Activated CD4-positive, CD25-positive, alpha-beta regulatory T cell treated with anti-CD3 and anti-CD28 coated beads, Interleukin-2, amount 50 U/mL, for 24 hours (primary cell): Measurements from ENCODE around the gene SULT1E1.
"Not testable (repeated sequence)": the region's sequence is repeated elsewhere in the genome, so short reads cannot be mapped to it uniquely, and the experiment has no call there.

ENCODE experiments used
- ATAC-seq, 2 donors: fragments of 150-1000 bp; cut with Tn5 transposase; one replicate each; pipeline ENCODE4 v1.10.0; 2021; ENCODE audit warnings: mild to moderate bottlenecking in 1 of 2, moderate library complexity in 1 of 2

SULT1E1 gene

GRCh38 chr4:69838977-69839376 is 21.0 kb downstream of the SULT1E1 start:
- no peak for ATAC-seq

GRCh38 chr4:69836287-69836686 is 23.7 kb downstream of the SULT1E1 start:
- ATAC-seq, result no peak

GRCh38 chr4:69835766-69836165 is 24.2 kb downstream of the SULT1E1 start:
- no peak for ATAC-seq

- no peak for ATAC-seq
Observed at GRCh38 chr4:69833251-69833650, 26.7 kb downstream of the SULT1E1 start.

- ATAC-seq, result no peak
Observed at GRCh38 chr4:69832326-69833030, 27.5 kb downstream of the SULT1E1 start.

GRCh38 chr4:69831646-69832325 is 28.2 kb downstream of the SULT1E1 start:
- peak in 1 of 2 donors; percentile 33 for ATAC-seq

- no peak for ATAC-seq
Observed at GRCh38 chr4:69831270-69831627, 28.7 kb downstream of the SULT1E1 start.

GRCh38 chr4:69830560-69831269 is 29.2 kb downstream of the SULT1E1 start:
- no peak for ATAC-seq

GRCh38 chr4:69830192-69830559 is 29.8 kb downstream of the SULT1E1 start:
- no peak for ATAC-seq

- no peak for ATAC-seq
Observed at GRCh38 chr4:69829678-69830077, 30.3 kb downstream of the SULT1E1 start.

- ATAC-seq, result no peak
Observed at GRCh38 chr4:69828828-69829227, 31.1 kb downstream of the SULT1E1 start.

GRCh38 chr4:69825056-69825455 is 34.9 kb downstream of the SULT1E1 start:
- not testable (repeated sequence) for ATAC-seq

- peak in 1 of 2 donors; percentile 68 for ATAC-seq
Observed at GRCh38 chr4:69823481-69824186, 36.3 kb downstream of the SULT1E1 start.

GRCh38 chr4:69823048-69823447 is 36.9 kb downstream of the SULT1E1 start:
- ATAC-seq, result no peak

GRCh38 chr4:69822198-69822597 is 37.7 kb downstream of the SULT1E1 start:
- no peak for ATAC-seq

GRCh38 chr4:69818060-69818639 is 41.8 kb downstream of the SULT1E1 start:
- ATAC-seq, result no peak

GRCh38 chr4:69816236-69816635 is 43.7 kb downstream of the SULT1E1 start:
- no peak for ATAC-seq

GRCh38 chr4:69813628-69814027 is 46.3 kb downstream of the SULT1E1 start:
- ATAC-seq, result no peak

- ATAC-seq, result no peak
Observed at GRCh38 chr4:69811166-69811565, 48.8 kb downstream of the SULT1E1 start.

- no peak for ATAC-seq
Observed at GRCh38 chr4:69800599-69800998, 59.3 kb downstream of the SULT1E1 start.

- no peak for ATAC-seq
Observed at GRCh38 chr4:69799337-69799736, 60.6 kb downstream of the SULT1E1 start.

GRCh38 chr4:69793732-69794131 is 66.2 kb downstream of the SULT1E1 start:
- ATAC-seq, result no peak
